Motor neuron (in vitro differentiated cells): Measurements from ENCODE around the gene LDLRAD3. TPM values are rescaled to one million over a fixed set of nuclear protein-coding genes. Genes with fewer than 3 reads are reported as not detected.
A peak's percentile ranks its signal among the peaks of the same experiment; 100 is the strongest.
"Not testable (repeated sequence)": the region's sequence is repeated elsewhere in the genome, so short reads cannot be mapped to it uniquely, and the experiment has no call there.

Experiments used
- ATAC-seq, 8 experiments: fragments of 200-7000 bp; cut with Tn5 transposase; replicated peaks in 6 of 8; 2 replicates each; pipeline ENCODE4 v1.8.0; 2021; ENCODE audit warnings: mild to moderate bottlenecking in 8 of 8, moderate library complexity in 8 of 8
- H3K27ac ChIP-seq, 2 donors: fragments of 250-450 bp; sonication (Bioruptor Pico); 2 replicates each; pipeline ENCODE4 v1.9.0; 2021; ENCODE audit warnings: antibody characterized with exemption in 2 of 2, mild to moderate bottlenecking in 2 of 2, moderate library complexity in 1 of 2
- H3K4me1 ChIP-seq, 2 donors: fragments of 250-450 bp; sonication (Bioruptor Pico); replicated peaks in 1 of 2; 2 replicates each; pipeline ENCODE4 v1.6.1; 2021; ENCODE audit warnings: antibody characterized with exemption in 2 of 2, mild to moderate bottlenecking in 2 of 2, moderate library complexity in 1 of 2
- H3K4me3 ChIP-seq, 5 donors: fragments of 250-450 bp; sonication (Bioruptor Pico); 2 replicates each; pipeline ENCODE4 v1.9.0; 2021; ENCODE audit warnings: antibody characterized with exemption in 5 of 5, mild to moderate bottlenecking in 5 of 5, moderate library complexity in 4 of 5
- WGBS, 10 experiments: fragments of 450-650 bp; shearing (Covaris generic); methylation state at CpG; one replicate each; pipeline ENCODE4 v1.0.0; 2022; 5-methylcytosine and 5-hydroxymethylcytosine counted together
- in situ Hi-C, 9 experiments: fragments of 400-800 bp; cut with MboI; loops; one replicate each; pipeline ENCODE4 v1.15.0; 2021; ENCODE audit warnings: low sequenced_read_pairs in 9 of 9, low pct_unique_long_range_greater_than_20kb in 2 of 9; ENCODE audit not compliant: unreplicated experiment in 9 of 9
- total RNA-seq, 8 experiments: library from RNA; unstranded; fragments of 300-600 nt; gene quantifications; 2 replicates each; pipeline versions ENCODE4 v1.2.3 to v1.2.4, GENCODE V29; 2022

Gene LDLRAD3
- total RNA-seq, 8 experiments from 2014 or later = 6.8 to 37.0 (median 21.8) TPM

- in situ Hi-C loops = no loop called here
- Histone ChIP-seq H3K4me3 (no peak overlapping the region), H3K4me1 (peaks cover 4 to 10% of the 10 kb centered on the region in 2 donors), H3K27ac (no peak overlapping the region)
- peak in 4 of 8 experiments; percentile 6 to 58 (median 38) for ATAC-seq
- WGBS, 10 experiments = 0 to 100% (median 67%) methylated on average over 1 to 2 of the region's 2 CpGs; no CpG with 5 or more reads in 1 of the 10 experiments
These were observed 66.3 kb downstream of the LDLRAD3 start for GRCh38 chr11:36010010-36010740.

GRCh38 chr11:36011574-36011973 lies 67.7 kb downstream of the LDLRAD3 start:
- peaks cover 4 to 14% of the 10 kb centered on the region in 2 donors for H3K4me1 ChIP-seq
- H3K4me3 ChIP-seq = no peak overlapping the region
- 83 to 100% (median 100%) methylated on average over 1 to 3 of the region's 5 CpGs; no CpG with 5 or more reads in 4 of the 10 experiments for WGBS, 10 experiments
- in situ Hi-C loops = no loop called here
- H3K27ac ChIP-seq = no peak overlapping the region
- no peak for ATAC-seq

GRCh38 chr11:36012455-36012854 lies 68.6 kb downstream of the LDLRAD3 start:
- peak in 1 of 8 experiments; percentile 3 for ATAC-seq
- Histone ChIP-seq H3K27ac (no peak overlapping the region), H3K4me1 (peaks cover 3 to 17% of the 10 kb centered on the region in 2 donors), H3K4me3 (no peak overlapping the region)
- in situ Hi-C loops = no loop called here
- 36 to 95% (median 78%) methylated on average over 2 to 5 of the region's 5 CpGs; no CpG with 5 or more reads in 1 of the 10 experiments for WGBS, 10 experiments

GRCh38 chr11:36012979-36013378 lies 69.1 kb downstream of the LDLRAD3 start:
- Histone ChIP-seq H3K4me3 (no peak overlapping the region), H3K4me1 (peaks cover 0 to 17% of the 10 kb centered on the region in 2 donors), H3K27ac (no peak overlapping the region)
- no peak for ATAC-seq
- in situ Hi-C loops = no loop called here
- WGBS, 10 experiments = 83 to 100% (median 98%) methylated on average over 1 to 2 of the region's 2 CpGs; no CpG with 5 or more reads in 2 of the 10 experiments

GRCh38 chr11:36013446-36013845 lies 69.6 kb downstream of the LDLRAD3 start:
- ATAC-seq, H3K27ac ChIP-seq, in situ Hi-C loops, H3K4me3 ChIP-seq: not testable (repeated sequence)
- H3K4me1 ChIP-seq = peaks cover 0 to 17% of the 10 kb centered on the region in 2 donors
- 60 to 100% (median 73%) methylated on average over 1 of the region's 1 CpG; no CpG with 5 or more reads in 6 of the 10 experiments for WGBS, 10 experiments

GRCh38 chr11:36013950-36014897 lies 70.4 kb downstream of the LDLRAD3 start:
- Histone ChIP-seq H3K4me1 (peaks cover 0 to 17% of the 10 kb centered on the region in 2 donors), H3K27ac (no peak overlapping the region), H3K4me3 (no peak overlapping the region)
- WGBS, 10 experiments = 67 to 100% (median 93%) methylated on average over 1 to 6 of the region's 8 CpGs; no CpG with 5 or more reads in 3 of the 10 experiments
- ATAC-seq = peak in 3 of 8 experiments; percentile 11 to 52 (median 42)
- in situ Hi-C loops = no loop called here

- H3K4me1 ChIP-seq = peaks cover 0 to 17% of the 10 kb centered on the region in 2 donors
- peak in 1 of 8 experiments; percentile 55 for ATAC-seq
- H3K27ac ChIP-seq = no peak overlapping the region
- in situ Hi-C loops = no loop called here
- no peak overlapping the region for H3K4me3 ChIP-seq
- 27 to 100% (median 90%) methylated on average over 1 to 6 of the region's 14 CpGs; no CpG with 5 or more reads in 2 of the 10 experiments for WGBS, 10 experiments
These were observed 71.2 kb downstream of the LDLRAD3 start for GRCh38 chr11:36014898-36015665.

GRCh38 chr11:36015799-36016198 lies 71.9 kb downstream of the LDLRAD3 start:
- Histone ChIP-seq H3K4me3 (no peak overlapping the region), H3K27ac (no peak overlapping the region), H3K4me1 (peaks cover 0 to 17% of the 10 kb centered on the region in 2 donors)
- no peak for ATAC-seq
- in situ Hi-C loops = no loop called here
- 20 to 83% (median 80%) methylated on average over 1 to 3 of the region's 8 CpGs; no CpG with 5 or more reads in 7 of the 10 experiments for WGBS, 10 experiments

- Histone ChIP-seq H3K27ac (no peak overlapping the region), H3K4me1 (peaks cover 0 to 17% of the 10 kb centered on the region in 2 donors), H3K4me3 (no peak overlapping the region)
- ATAC-seq = no peak
- in situ Hi-C loops = no loop called here
- WGBS, 10 experiments = 80 to 100% (median 94%) methylated on average over 1 to 3 of the region's 3 CpGs; no CpG with 5 or more reads in 2 of the 10 experiments
These were observed 72.4 kb downstream of the LDLRAD3 start for GRCh38 chr11:36016263-36016662.

GRCh38 chr11:36016709-36017108 lies 72.8 kb downstream of the LDLRAD3 start:
- H3K4me3 ChIP-seq = no peak overlapping the region
- H3K27ac ChIP-seq = no peak overlapping the region
- 85 to 100% (median 93%) methylated on average over 3 to 4 of the region's 4 CpGs; no CpG with 5 or more reads in 1 of the 10 experiments for WGBS, 10 experiments
- ATAC-seq = no peak
- in situ Hi-C loops = no loop called here
- peaks cover 0 to 17% of the 10 kb centered on the region in 2 donors for H3K4me1 ChIP-seq

- ATAC-seq = no peak
- H3K4me3 ChIP-seq = no peak overlapping the region
- WGBS, 10 experiments = 51 to 100% (median 86%) methylated on average over 1 to 5 of the region's 8 CpGs; no CpG with 5 or more reads in 2 of the 10 experiments
- H3K4me1 ChIP-seq = peaks cover 16 to 28% of the 10 kb centered on the region in 2 donors
- no peak overlapping the region for H3K27ac ChIP-seq
- in situ Hi-C loops = no loop called here
These were observed 75.2 kb downstream of the LDLRAD3 start for GRCh38 chr11:36019005-36019596.

- ATAC-seq = peak in 7 of 8 experiments; percentile 33 to 90 (median 51)
- in situ Hi-C loops = no loop called here
These were observed 75.9 kb downstream of the LDLRAD3 start for GRCh38 chr11:36019722-36020121.

More at GRCh38 chr11:36019722-36020121, 75.9 kb downstream of the LDLRAD3 start:
- Histone ChIP-seq H3K4me3 (no peak overlapping the region), H3K27ac (no peak overlapping the region), H3K4me1 (peaks cover 19 to 29% of the 10 kb centered on the region in 2 donors)
- 13 to 100% (median 80%) methylated on average over 1 to 3 of the region's 4 CpGs; no CpG with 5 or more reads in 5 of the 10 experiments for WGBS, 10 experiments
